Measurements from ENCODE around the gene ADORA2B.

- TF ChIP-seq CTCF (IDR thresholded peaks at IDR 0.05; ENCODE audit: insufficient read depth, low read length, poor library complexity, severe bottlenecking), result no peak
- no peak for TF ChIP-seq EZH2phosphoT487 (conservative IDR thresholded peaks at IDR 0.05; ENCODE audit: low read length)
These were observed 3.2 kb downstream of the ADORA2B start for GRCh38 chr17:15947976-15948752.

All from SU-DHL-6 (cell line).